H9 (cell line): ENCODE results near the gene NUAK2. TPM values are rescaled to one million over a fixed set of nuclear protein-coding genes. Genes with fewer than 3 reads are reported as not detected.

ENCODE experiments used
- DNase-seq: peaks from one replicate; pipeline ENCODE4 v3.0.0-alpha.2; 2017
- H2AFZ ChIP-seq: one replicate; pipeline ENCODE4 v1.6.1; 2013; ENCODE audit warnings: mild to moderate bottlenecking, low read length, control low read depth, moderate library complexity
- H2AK5ac ChIP-seq: 2 replicates; pipeline ENCODE4 v1.6.1; 2013; ENCODE audit warnings: low read length, control low read depth, mixed read lengths; ENCODE audit not compliant: insufficient read length
- H2BK120ac ChIP-seq: one replicate; pipeline ENCODE4 v1.6.1; 2013; ENCODE audit warnings: low read depth, mild to moderate bottlenecking, low read length, control low read depth, inconsistent platforms; ENCODE audit not compliant: poor library complexity, severe bottlenecking
- H2BK12ac ChIP-seq: 2 replicates; pipeline ENCODE4 v1.6.1; 2013; ENCODE audit warnings: low read length, control low read depth, mixed read lengths, low read depth; ENCODE audit not compliant: insufficient read length
- H2BK15ac ChIP-seq: 2 replicates; pipeline ENCODE4 v1.6.1; 2013; ENCODE audit warnings: low read depth, low read length, control low read depth
- H2BK20ac ChIP-seq: one replicate; pipeline ENCODE4 v1.6.1; 2013; ENCODE audit warnings: low read depth, mild to moderate bottlenecking, low read length, control low read depth, inconsistent platforms; ENCODE audit not compliant: poor library complexity, severe bottlenecking
- H2BK5ac ChIP-seq: 2 replicates; pipeline ENCODE4 v1.6.1; 2013; ENCODE audit warnings: low read length, control low read depth, mixed read lengths; ENCODE audit not compliant: insufficient read length
- H3K14ac ChIP-seq: 2 replicates; pipeline ENCODE4 v1.6.1; 2013; ENCODE audit warnings: low read length, control low read depth; ENCODE audit not compliant: insufficient read depth
- H3K18ac ChIP-seq: 2 replicates; pipeline ENCODE4 v1.6.1; 2013; ENCODE audit warnings: low read depth, mild to moderate bottlenecking, mixed read lengths, low read length, control low read depth; ENCODE audit not compliant: insufficient read length
- H3K23ac ChIP-seq: 2 replicates; pipeline ENCODE4 v1.6.1; 2013; ENCODE audit warnings: low read length, control low read depth, mixed read lengths, low read depth; ENCODE audit not compliant: insufficient read length
- H3K23me2 ChIP-seq: 2 replicates; pipeline ENCODE4 v1.6.1; 2013; ENCODE audit warnings: low read depth, mild to moderate bottlenecking, mixed read lengths, low read length, control low read depth; ENCODE audit not compliant: insufficient read length, poor library complexity, severe bottlenecking
- H3K27ac ChIP-seq: 2 replicates; pipeline ENCODE4 v1.5.1; 2013; ENCODE audit warnings: low read length, control low read depth, mixed read lengths, low read depth; ENCODE audit not compliant: insufficient read length
- H3K27me3 ChIP-seq: 2 replicates; pipeline ENCODE4 v1.6.1; 2013; ENCODE audit warnings: low read length, control low read depth, inconsistent platforms; ENCODE audit not compliant: insufficient read depth
- H3K4ac ChIP-seq: 2 replicates; pipeline ENCODE4 v1.6.1; 2013; ENCODE audit warnings: low read depth, mild to moderate bottlenecking, control low read depth, inconsistent platforms, low read length, moderate library complexity
- H3K4me1 ChIP-seq: 2 replicates; pipeline ENCODE4 v1.6.1; 2013; ENCODE audit warnings: low read length, control low read depth, inconsistent platforms; ENCODE audit not compliant: insufficient read depth
- H3K4me2 ChIP-seq: 2 replicates; pipeline ENCODE4 v1.6.1; 2013; ENCODE audit warnings: low read length, control low read depth, mixed read lengths; ENCODE audit not compliant: insufficient read length, insufficient read depth
- H3K56ac ChIP-seq: 2 replicates; pipeline ENCODE4 v1.6.1; 2013; ENCODE audit warnings: low read depth, mild to moderate bottlenecking, mixed read lengths, low read length, control low read depth; ENCODE audit not compliant: insufficient read length
- H3K79me1 ChIP-seq: 2 replicates; pipeline ENCODE4 v1.6.1; 2013; ENCODE audit warnings: low read depth, mild to moderate bottlenecking, moderate library complexity, low read length, control low read depth, inconsistent platforms; ENCODE audit not compliant: insufficient read depth, poor library complexity, severe bottlenecking
- H3K79me2 ChIP-seq: 2 replicates; pipeline ENCODE4 v1.6.1; 2013; ENCODE audit warnings: low read length, control low read depth, inconsistent platforms; ENCODE audit not compliant: insufficient read depth
- H3K9ac ChIP-seq: 2 replicates; pipeline ENCODE4 v1.6.1; 2013; ENCODE audit warnings: low read length, control low read depth, mixed read lengths; ENCODE audit not compliant: insufficient read length; ENCODE audit errors: extremely low read depth
- H3K9me3 ChIP-seq: one replicate; pipeline ENCODE4 v1.6.1; 2013; ENCODE audit warnings: low read depth, low read length, inconsistent platforms; ENCODE audit not compliant: control insufficient read depth
- H3T11ph ChIP-seq: one replicate; pipeline ENCODE4 v1.6.1; 2013; ENCODE audit warnings: mild to moderate bottlenecking, low read length, control low read depth, inconsistent platforms
- H4K20me1 ChIP-seq: one replicate; pipeline ENCODE4 v1.6.1; 2013; ENCODE audit not compliant: control insufficient read depth, insufficient read length, insufficient read depth
- H4K5ac ChIP-seq: 2 replicates; pipeline ENCODE4 v1.6.1; 2013; ENCODE audit warnings: low read depth, mild to moderate bottlenecking, mixed read lengths, low read length, control low read depth; ENCODE audit not compliant: insufficient read length
- H4K8ac ChIP-seq: replicated peaks from 2 replicates; pipeline ENCODE4 v1.6.1; 2013; ENCODE audit warnings: low read length, control low read depth, mixed read lengths, low read depth; ENCODE audit not compliant: insufficient read length
- H4K91ac ChIP-seq: 2 replicates; pipeline ENCODE4 v1.6.1; 2013; ENCODE audit warnings: low read depth, mild to moderate bottlenecking, moderate library complexity, mixed read lengths, low read length, control low read depth; ENCODE audit not compliant: insufficient read length
- H3K27ac Mint-ChIP-seq, 3 experiments: 2 replicates in 2 of 3; 3 replicates in 1 of 3; pipeline ENCODE4 v1.8.0; 2020 to 2021; ENCODE audit warnings: mixed read lengths in 3 of 3, mild to moderate bottlenecking in 1 of 3, moderate library complexity in 1 of 3
- H3K27me3 Mint-ChIP-seq: 2 replicates; pipeline ENCODE4 v1.8.0; 2021; ENCODE audit warnings: low read depth, mild to moderate bottlenecking, moderate library complexity, mixed read lengths
- H3K36me3 Mint-ChIP-seq, 3 experiments: 2 replicates in 2 of 3; 3 replicates in 1 of 3; pipeline ENCODE4 v1.8.0; 2020 to 2021; ENCODE audit warnings: low read depth in 3 of 3, mixed read lengths in 3 of 3; ENCODE audit not compliant: insufficient read depth in 1 of 3
- H3K4me1 Mint-ChIP-seq, 2 experiments: 2 replicates each; pipeline ENCODE4 v1.8.0; 2020; ENCODE audit warnings: mixed read lengths in 2 of 2
- H3K4me3 Mint-ChIP-seq, 2 experiments: 2 replicates in 1 of 2; 3 replicates in 1 of 2; pipeline ENCODE4 v1.8.0; 2020 to 2021; ENCODE audit warnings: mild to moderate bottlenecking in 2 of 2, mixed read lengths in 2 of 2, moderate library complexity in 1 of 2
- H3K9me3 Mint-ChIP-seq, 2 experiments: 2 replicates in 1 of 2; 3 replicates in 1 of 2; pipeline ENCODE4 v1.8.0; 2020; ENCODE audit warnings: mild to moderate bottlenecking in 2 of 2, mixed read lengths in 2 of 2, moderate library complexity in 1 of 2
- CTCF ChIP-seq: fragments of 200-600 bp; sonication (generic); conservative IDR thresholded peaks from 3 replicates; pipeline ENCODE4 v1.8.0; 2021; ENCODE audit warnings: antibody characterized with exemption, mild to moderate bottlenecking
- total RNA-seq: library from RNA; stranded (reverse); gene quantifications from 2 replicates; pipeline ENCODE4 v1.2.1, GENCODE V29; 2021

The NUAK2 gene
- total RNA-seq, 1 experiment from 2014 or later = 15.4 TPM

- no peak overlapping the region for H2AK5ac ChIP-seq
- H3K27ac ChIP-seq = no peak overlapping the region
- Mint-ChIP-seq H3K4me1 (peaks cover 43 to 47% of the 10 kb centered on the region in 2 experiments), H3K27me3 (peaks cover 7% of the 10 kb centered on the region), H3K4me3 (no peak overlapping the region), H3K36me3 (no peaks in the 10 kb centered on the region), H3K27ac (no peak overlapping the region), H3K9me3 (no peaks in the 10 kb centered on the region)
- no peak overlapping the region for H3T11ph ChIP-seq
- H4K5ac ChIP-seq = no peak overlapping the region
- H4K8ac ChIP-seq = no peak overlapping the region
- H2BK15ac ChIP-seq = no peak overlapping the region
- H3K14ac ChIP-seq = no peak overlapping the region
- no peak overlapping the region for H2BK5ac ChIP-seq
- no peak overlapping the region for H3K4ac ChIP-seq
- H4K20me1 ChIP-seq = no peaks in the 10 kb centered on the region
- TF ChIP-seq CTCF = no peak
- H3K18ac ChIP-seq = no peak overlapping the region
- peaks cover 15% of the 10 kb centered on the region; the same call in 1 of the 2 replicates for H3K4me1 ChIP-seq
- H2AFZ ChIP-seq = no peak overlapping the region
- H2BK20ac ChIP-seq = no peak overlapping the region
- no peak overlapping the region for H2BK12ac ChIP-seq
- no peak overlapping the region for H3K56ac ChIP-seq
- H2BK120ac ChIP-seq = no peak overlapping the region
- H3K9ac ChIP-seq = no peak overlapping the region
- H3K27me3 ChIP-seq = no peaks in the 10 kb centered on the region
- no peaks in the 10 kb centered on the region for H3K79me2 ChIP-seq
- H3K9me3 ChIP-seq = no peaks in the 10 kb centered on the region
- no peak overlapping the region for H4K91ac ChIP-seq
- no peak overlapping the region for H3K23ac ChIP-seq
- DNase-seq = no peak
- no peaks in the 10 kb centered on the region for H3K79me1 ChIP-seq
- H3K23me2 ChIP-seq = no peaks in the 10 kb centered on the region
- no peak overlapping the region for H3K4me2 ChIP-seq
Observed at GRCh38 chr1:205370780-205371179, 49.2 kb upstream of the NUAK2 start.
